Prostate gland (tissue), 2 donors: ENCODE results near the gene PRCD.

ENCODE experiments used
- POLR2A ChIP-seq: fragments of 450-650 bp; IDR thresholded peaks from one replicate; pipeline ENCODE4 v1.6.1; 2016; ENCODE audit warnings: antibody characterized with exemption, mild to moderate bottlenecking
- POLR2AphosphoS5 ChIP-seq: sonication (generic); formaldehyde crosslinking; IDR thresholded peaks from one replicate; pipeline ENCODE4 v1.6.1; 2017; ENCODE audit warnings: antibody characterized with exemption
- TF ChIP-seq, protein P1 (sequence below), 4 experiments: fragments of 200-600 bp in 2 of 4; fragments of 450-650 bp in 2 of 4; sonication (generic) in 2 of 4; IDR thresholded peaks; 1 replicate in 3 of 4; 2 replicates in 1 of 4; pipeline ENCODE4 v1.5.1; 2016 to 2019; ENCODE audit warnings: antibody characterized with exemption in 4 of 4, mild to moderate bottlenecking in 2 of 4, moderate library complexity in 2 of 4

DNA sequence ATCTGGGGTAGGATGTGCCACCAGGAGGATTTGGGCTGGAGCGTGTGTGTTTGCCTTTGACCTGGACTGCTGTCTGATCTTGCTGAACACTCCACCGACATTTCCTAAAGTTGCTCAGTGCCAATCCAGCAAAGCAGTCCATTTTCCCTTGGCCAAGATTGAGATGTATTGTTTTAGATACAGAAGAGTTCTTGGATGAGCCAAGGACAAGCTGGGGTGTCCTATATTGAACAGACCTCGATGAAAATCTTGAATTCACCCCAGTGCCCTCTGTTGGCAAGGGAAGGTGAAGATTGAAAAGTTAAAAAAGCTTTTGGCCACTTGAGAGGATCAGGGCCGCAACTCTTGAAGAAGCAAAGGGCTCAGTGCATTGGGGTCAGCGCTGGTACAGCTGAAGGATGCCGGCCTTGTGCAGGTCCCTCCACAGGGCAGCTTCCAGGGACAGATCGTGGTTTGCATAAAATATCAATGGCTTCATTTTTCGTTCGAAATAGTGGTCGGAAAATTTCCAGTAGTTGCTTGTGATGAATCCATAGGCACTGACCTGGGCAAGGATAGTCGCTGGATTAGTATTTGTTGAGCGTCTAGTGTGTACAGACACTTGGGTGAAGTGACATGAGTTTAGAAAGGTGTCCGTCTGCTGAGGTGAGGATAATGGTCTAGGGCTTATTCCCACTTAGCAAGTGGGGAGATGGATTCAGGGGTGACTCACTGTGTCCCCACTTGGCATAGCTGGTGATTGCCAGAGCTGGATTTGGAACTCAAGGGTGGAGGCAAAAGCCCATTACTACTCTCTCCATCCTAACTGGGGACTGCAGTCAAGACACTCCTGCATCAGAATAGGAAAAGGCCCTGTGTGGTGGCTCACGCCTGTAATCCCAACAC, 26.1 kb downstream of the PRCD start:
- TF ChIP-seq POLR2A (no peak), POLR2AphosphoS5 (no peak)
- TF ChIP-seq, protein P1, sequence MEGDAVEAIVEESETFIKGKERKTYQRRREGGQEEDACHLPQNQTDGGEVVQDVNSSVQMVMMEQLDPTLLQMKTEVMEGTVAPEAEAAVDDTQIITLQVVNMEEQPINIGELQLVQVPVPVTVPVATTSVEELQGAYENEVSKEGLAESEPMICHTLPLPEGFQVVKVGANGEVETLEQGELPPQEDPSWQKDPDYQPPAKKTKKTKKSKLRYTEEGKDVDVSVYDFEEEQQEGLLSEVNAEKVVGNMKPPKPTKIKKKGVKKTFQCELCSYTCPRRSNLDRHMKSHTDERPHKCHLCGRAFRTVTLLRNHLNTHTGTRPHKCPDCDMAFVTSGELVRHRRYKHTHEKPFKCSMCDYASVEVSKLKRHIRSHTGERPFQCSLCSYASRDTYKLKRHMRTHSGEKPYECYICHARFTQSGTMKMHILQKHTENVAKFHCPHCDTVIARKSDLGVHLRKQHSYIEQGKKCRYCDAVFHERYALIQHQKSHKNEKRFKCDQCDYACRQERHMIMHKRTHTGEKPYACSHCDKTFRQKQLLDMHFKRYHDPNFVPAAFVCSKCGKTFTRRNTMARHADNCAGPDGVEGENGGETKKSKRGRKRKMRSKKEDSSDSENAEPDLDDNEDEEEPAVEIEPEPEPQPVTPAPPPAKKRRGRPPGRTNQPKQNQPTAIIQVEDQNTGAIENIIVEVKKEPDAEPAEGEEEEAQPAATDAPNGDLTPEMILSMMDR (IDR thresholded peaks at IDR 0.05): no peak
